Endodermal cell (in vitro differentiated cells): Measurements from ENCODE around the gene DNPH1. TPM values are rescaled to one million over a fixed set of nuclear protein-coding genes. Genes with fewer than 3 reads are reported as not detected.

Source experiments
- DNase-seq: peaks from one replicate; pipeline ENCODE4 v3.0.0-alpha.2; 2017
- H3K27ac ChIP-seq: 2 replicates; pipeline ENCODE4 v1.5.1; 2013; ENCODE audit warnings: mild to moderate bottlenecking, low read depth, low read length, moderate library complexity
- H3K27me3 ChIP-seq: 2 replicates; pipeline ENCODE4 v1.6.1; 2013; ENCODE audit warnings: mild to moderate bottlenecking, low read length, moderate library complexity; ENCODE audit not compliant: insufficient read depth, control insufficient read depth, poor library complexity, severe bottlenecking
- H3K36me3 ChIP-seq: 2 replicates; pipeline ENCODE4 v1.7.0; 2013; ENCODE audit warnings: mild to moderate bottlenecking, low read length, moderate library complexity; ENCODE audit not compliant: control insufficient read depth, insufficient read depth
- H3K4me1 ChIP-seq: one replicate; pipeline ENCODE4 v1.7.0; 2013; ENCODE audit warnings: low read length; ENCODE audit not compliant: control insufficient read depth, insufficient read depth
- H3K4me3 ChIP-seq: 2 replicates; pipeline ENCODE4 v1.5.1; 2013; ENCODE audit warnings: mild to moderate bottlenecking, low read length, moderate library complexity
- H3K9ac ChIP-seq: 2 replicates; pipeline ENCODE4 v1.6.1; 2013; ENCODE audit warnings: mild to moderate bottlenecking, low read length, moderate library complexity; ENCODE audit not compliant: poor library complexity, severe bottlenecking; ENCODE audit errors: extremely low read depth
- H3K9me3 ChIP-seq: 2 replicates; pipeline ENCODE4 v1.6.1; 2013; ENCODE audit warnings: mild to moderate bottlenecking, low read length, moderate library complexity; ENCODE audit not compliant: control insufficient read depth
- H3K27ac Mint-ChIP-seq: 2 replicates; pipeline ENCODE4 v1.8.0; 2020; ENCODE audit warnings: mixed read lengths
- H3K27me3 Mint-ChIP-seq: 2 replicates; pipeline ENCODE4 v1.8.0; 2021; ENCODE audit warnings: mild to moderate bottlenecking, mixed read lengths; ENCODE audit not compliant: insufficient read depth
- H3K36me3 Mint-ChIP-seq: 2 replicates; pipeline ENCODE4 v1.8.0; 2020; ENCODE audit warnings: low read depth, mixed read lengths
- H3K4me1 Mint-ChIP-seq: 2 replicates; pipeline ENCODE4 v1.8.0; 2020; ENCODE audit warnings: mixed read lengths
- H3K4me3 Mint-ChIP-seq: 2 replicates; pipeline ENCODE4 v1.8.0; 2020; ENCODE audit warnings: mild to moderate bottlenecking, moderate library complexity, mixed read lengths
- H3K9me3 Mint-ChIP-seq: 2 replicates; pipeline ENCODE4 v1.8.0; 2020; ENCODE audit warnings: mild to moderate bottlenecking, mixed read lengths
- WGBS, 2 experiments: methylation state at CpG; one replicate each; pipeline versions ENCODE4 v1.1.5 to v1.1.7; 2013; ENCODE audit warnings: missing lambda C conversion rate in 2 of 2, mixed read lengths in 1 of 2; ENCODE audit not compliant: insufficient coverage in 1 of 2, insufficient read length in 1 of 2; 5-methylcytosine and 5-hydroxymethylcytosine counted together
- total RNA-seq, 2 donors: library from RNA; stranded (reverse); fragmentation: NEBNext Ultra II Directional in 1 of 2; extraction: Animal tissue kit (Norgen Biotek cat#: 25700) in 1 of 2; gene quantifications; 2 replicates in 1 of 2; 3 replicates in 1 of 2; pipeline ENCODE4 v1.2.1, GENCODE V29; 2021
- TF ChIP-seq, protein P1 (sequence below): fragments of 200-600 bp; sonication (generic); conservative IDR thresholded peaks from 2 replicates; pipeline ENCODE4 v1.5.0; 2021; ENCODE audit warnings: antibody characterized with exemption, mild to moderate bottlenecking

DNPH1 gene
- total RNA-seq, 2 donors from 2014 or later, result 48.2 to 66.5 TPM

DNA sequence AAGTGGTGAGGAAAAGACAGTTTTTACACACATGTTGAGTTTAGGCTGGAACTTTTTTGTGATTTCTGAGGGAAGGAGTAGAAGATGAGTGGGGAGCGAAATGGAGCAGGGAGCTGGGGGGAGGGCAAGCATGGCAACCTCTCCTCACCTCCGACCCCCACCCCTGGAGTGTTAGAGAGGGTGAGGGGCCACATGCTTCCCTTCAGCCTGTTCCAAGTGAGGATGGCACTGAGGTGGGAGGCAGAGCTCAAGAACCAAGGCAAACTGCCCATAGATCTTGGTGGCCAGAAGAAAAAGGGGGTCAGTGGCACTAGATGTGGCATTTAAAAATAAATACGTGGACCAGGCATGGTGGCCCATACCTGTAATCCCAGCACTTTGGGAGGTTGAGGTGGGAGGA is 18.8 kb upstream of the DNPH1 start:
- WGBS, 2 experiments, result 82 to 100% methylated on average over 1 to 3 of the region's 3 CpGs
- Histone ChIP-seq H3K9ac (no peak overlapping the region), H3K27ac (no peak overlapping the region), H3K4me3 (no peak overlapping the region), H3K27me3 (peaks cover 53% of the 10 kb centered on the region), H3K4me1 (no peaks in the 10 kb centered on the region), H3K36me3 (no peaks in the 10 kb centered on the region), H3K9me3 (no peaks in the 10 kb centered on the region)
- H3K4me1 Mint-ChIP-seq, result peaks cover 22% of the 10 kb centered on the region
- TF ChIP-seq, protein P1, sequence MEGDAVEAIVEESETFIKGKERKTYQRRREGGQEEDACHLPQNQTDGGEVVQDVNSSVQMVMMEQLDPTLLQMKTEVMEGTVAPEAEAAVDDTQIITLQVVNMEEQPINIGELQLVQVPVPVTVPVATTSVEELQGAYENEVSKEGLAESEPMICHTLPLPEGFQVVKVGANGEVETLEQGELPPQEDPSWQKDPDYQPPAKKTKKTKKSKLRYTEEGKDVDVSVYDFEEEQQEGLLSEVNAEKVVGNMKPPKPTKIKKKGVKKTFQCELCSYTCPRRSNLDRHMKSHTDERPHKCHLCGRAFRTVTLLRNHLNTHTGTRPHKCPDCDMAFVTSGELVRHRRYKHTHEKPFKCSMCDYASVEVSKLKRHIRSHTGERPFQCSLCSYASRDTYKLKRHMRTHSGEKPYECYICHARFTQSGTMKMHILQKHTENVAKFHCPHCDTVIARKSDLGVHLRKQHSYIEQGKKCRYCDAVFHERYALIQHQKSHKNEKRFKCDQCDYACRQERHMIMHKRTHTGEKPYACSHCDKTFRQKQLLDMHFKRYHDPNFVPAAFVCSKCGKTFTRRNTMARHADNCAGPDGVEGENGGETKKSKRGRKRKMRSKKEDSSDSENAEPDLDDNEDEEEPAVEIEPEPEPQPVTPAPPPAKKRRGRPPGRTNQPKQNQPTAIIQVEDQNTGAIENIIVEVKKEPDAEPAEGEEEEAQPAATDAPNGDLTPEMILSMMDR, result no peak
- no peak for DNase-seq
- H3K36me3 Mint-ChIP-seq, result no peaks in the 10 kb centered on the region
- H3K4me3 Mint-ChIP-seq, result peak overlapping the region; percentile 78
- H3K27ac Mint-ChIP-seq, result no peak overlapping the region
- H3K9me3 Mint-ChIP-seq, result no peaks in the 10 kb centered on the region
- peaks cover 43% of the 10 kb centered on the region for H3K27me3 Mint-ChIP-seq

GRCh38 chr6:43247114-43247999 is 18.1 kb upstream of the DNPH1 start:
- Histone ChIP-seq H3K27me3 (peaks cover 61% of the 10 kb centered on the region), H3K9me3 (no peaks in the 10 kb centered on the region), H3K36me3 (no peaks in the 10 kb centered on the region), H3K4me3 (peak overlapping the region; percentile 84), H3K27ac (peak overlapping the region; percentile 48), H3K4me1 (no peaks in the 10 kb centered on the region), H3K9ac (no peak overlapping the region)
- DNase-seq, result peak; percentile 95
- WGBS, 2 experiments, result 8 to 23% methylated on average over 18 to 46 of the region's 46 CpGs
- TF ChIP-seq, protein P1, result no peak
- Mint-ChIP-seq H3K27ac (peak overlapping the region; percentile 84), H3K4me1 (peaks cover 22% of the 10 kb centered on the region), H3K36me3 (no peaks in the 10 kb centered on the region), H3K27me3 (peaks cover 39% of the 10 kb centered on the region), H3K9me3 (no peaks in the 10 kb centered on the region), H3K4me3 (peak overlapping the region; percentile 78)

DNA sequence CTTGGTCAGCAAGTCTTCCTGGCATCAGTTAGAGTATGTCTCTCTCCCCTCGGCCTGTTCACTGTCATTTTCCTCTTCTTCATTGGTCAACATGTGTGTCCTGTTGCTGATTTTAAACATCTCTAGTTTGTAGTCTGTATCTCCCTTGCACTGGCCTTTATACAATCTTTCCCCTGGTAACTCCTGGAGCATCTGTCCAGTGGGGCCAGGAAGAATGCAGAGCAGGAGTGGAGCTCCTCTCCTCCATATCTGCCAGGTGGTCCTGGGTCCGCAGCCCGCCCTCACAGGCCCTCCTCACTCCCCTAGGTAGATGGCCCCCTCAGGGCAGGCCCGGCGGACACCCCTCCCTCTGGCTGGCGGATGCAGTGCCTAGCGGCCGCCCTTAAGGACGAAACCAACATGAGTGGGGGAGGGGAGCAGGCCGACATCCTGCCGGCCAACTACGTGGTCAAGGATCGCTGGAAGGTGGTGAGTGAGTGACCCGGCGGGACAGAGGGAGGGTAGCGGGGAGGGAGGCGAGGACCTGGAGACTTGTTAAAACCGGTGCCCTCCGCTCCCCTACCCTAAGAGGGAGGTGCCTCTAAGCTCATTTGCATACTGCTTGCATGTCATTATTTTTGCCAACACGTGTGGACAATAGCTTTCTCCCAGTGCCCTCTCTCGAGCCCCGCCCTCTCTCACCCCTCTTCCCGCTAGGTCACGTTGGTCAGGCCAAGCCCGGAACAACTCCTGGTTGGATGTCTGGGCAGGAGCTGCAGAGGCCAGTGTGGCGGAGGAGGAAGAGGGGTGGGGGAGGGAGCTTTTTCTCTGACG is 17.2 kb upstream of the DNPH1 start:
- no peaks in the 10 kb centered on the region for H3K36me3 ChIP-seq
- peak overlapping the region; percentile 48 for H3K27ac ChIP-seq
- peak overlapping the region; percentile 84 for H3K4me3 ChIP-seq
- Mint-ChIP-seq H3K9me3 (no peaks in the 10 kb centered on the region), H3K4me3 (peak overlapping the region; percentile 78), H3K27ac (peak overlapping the region; percentile 84), H3K36me3 (no peaks in the 10 kb centered on the region), H3K27me3 (peaks cover 35% of the 10 kb centered on the region), H3K4me1 (peaks cover 19% of the 10 kb centered on the region)
- H3K9me3 ChIP-seq, result no peaks in the 10 kb centered on the region
- peaks cover 69% of the 10 kb centered on the region for H3K27me3 ChIP-seq
- H3K9ac ChIP-seq, result no peak overlapping the region
- TF ChIP-seq, protein P1, result no peak
- DNase-seq, result peak; percentile 96
- 0 to 9% methylated on average over 2 to 27 of the region's 27 CpGs for WGBS, 2 experiments
- no peaks in the 10 kb centered on the region for H3K4me1 ChIP-seq
